Fibroblast of skin of left quadriceps (primary cell): Measurements from ENCODE around the gene SLC23A2.
"Not testable (repeated sequence)": the region's sequence is repeated elsewhere in the genome, so short reads cannot be mapped to it uniquely, and the experiment has no call there.

ENCODE experiments used
- DNase-seq, 2 experiments: peaks; one replicate each; pipeline ENCODE4 v3.0.0-alpha.2; 2013; ENCODE audit warnings: low read depth in 2 of 2

The SLC23A2 gene

DNA sequence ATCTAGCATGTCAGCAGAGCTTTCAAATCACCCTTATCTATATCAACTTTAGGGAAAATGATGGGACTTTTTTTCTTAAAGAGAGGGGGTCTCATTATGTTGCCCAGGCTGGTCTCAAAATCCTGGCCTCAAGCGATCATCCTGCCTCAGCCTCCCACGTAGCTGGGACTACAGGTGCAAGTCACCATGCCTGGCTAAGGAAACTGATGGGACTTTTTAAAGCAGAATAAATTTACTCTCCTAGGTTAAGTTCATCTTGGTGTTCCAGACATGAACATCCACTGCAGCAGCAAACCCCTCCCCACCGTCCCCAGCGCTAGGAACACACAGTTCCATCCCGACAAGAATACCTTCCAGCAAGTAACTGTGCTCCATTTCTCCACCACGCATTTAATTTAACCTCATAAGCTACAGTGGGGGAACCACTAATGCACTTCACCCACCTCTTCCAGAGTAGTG is 64.9 kb downstream of the SLC23A2 start:
- no peak for DNase-seq

DNA sequence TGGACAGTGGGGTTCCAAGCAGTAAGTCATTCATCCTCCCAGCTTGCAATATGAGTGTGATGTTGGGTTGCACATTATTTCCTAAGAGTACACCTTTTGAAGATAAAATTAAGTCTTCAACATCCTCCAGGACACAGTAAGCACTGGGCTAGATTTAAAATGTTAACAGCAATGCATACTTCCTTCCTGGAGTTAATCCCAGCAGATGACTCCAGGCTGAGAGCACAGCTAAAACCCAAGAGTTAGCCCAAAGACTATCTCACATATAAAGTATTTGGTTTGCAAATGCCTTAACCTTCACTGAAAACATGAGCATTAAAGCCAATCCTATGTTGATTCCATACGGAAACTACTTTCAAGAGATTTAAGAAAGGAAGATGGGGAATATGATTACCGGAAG is 69.2 kb downstream of the SLC23A2 start:
- no peak for DNase-seq

DNA sequence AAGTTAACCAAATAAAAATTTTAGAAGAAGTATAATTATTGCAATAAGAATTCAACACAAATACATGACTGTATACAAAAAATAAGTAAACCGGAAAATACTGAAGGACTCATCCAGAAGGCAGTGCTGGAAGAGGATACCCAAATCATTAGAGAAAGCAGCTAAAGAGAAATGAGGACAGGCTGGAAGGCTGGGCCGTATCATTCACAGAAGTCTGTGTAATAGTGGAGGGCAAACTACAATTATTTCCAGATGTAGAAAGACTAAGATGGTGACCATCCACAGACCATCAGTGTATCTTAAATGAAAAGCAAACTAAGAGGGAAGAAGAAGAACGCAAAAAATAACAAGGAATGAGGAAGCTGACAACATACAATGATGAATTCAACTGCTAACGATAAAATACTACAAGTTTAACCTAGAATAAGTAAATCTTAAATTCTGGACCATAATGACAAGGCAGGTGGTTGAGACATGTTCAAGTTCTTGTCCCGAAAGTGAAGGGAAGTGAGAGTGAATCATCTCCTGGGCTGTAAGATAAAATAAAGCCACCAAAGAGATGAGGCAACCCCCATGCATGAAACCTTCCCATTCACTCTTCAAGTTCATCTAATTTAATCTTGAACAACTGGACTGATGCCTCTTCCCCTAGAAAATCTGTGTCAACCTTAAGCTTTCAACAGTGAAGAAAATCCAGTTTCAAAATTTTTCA is 71.5 kb downstream of the SLC23A2 start:
- DNase-seq, result no peak

DNA sequence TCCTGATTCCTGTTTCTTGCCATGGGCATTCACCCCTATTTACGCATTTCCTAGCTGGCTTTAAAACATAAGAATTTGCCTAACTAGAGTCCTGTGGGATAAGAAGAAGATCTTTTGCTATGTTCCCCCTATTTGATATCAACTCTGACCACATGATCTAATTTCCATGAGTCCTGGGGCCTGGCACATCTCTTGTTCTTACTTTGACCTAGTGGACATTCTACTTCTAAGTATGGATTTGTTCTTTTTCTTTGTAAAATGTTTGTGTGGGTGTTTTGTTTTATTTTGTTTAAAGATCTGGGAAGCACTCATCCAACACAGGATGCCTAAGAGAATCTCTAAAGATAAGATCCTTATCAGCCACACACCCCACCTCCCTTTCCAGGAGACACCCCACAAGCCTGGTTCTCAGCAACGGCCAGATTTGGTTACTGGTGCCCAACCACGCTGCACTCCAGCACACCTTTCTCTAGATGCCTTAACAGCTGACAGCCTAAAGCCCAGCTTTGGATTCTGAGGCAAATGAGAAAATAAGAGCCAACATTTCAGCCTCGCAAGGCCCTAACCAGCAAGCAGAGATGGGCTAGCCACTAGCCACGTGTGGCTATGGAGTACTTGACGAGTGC is 74.7 kb downstream of the SLC23A2 start:
- no peak for DNase-seq

DNA sequence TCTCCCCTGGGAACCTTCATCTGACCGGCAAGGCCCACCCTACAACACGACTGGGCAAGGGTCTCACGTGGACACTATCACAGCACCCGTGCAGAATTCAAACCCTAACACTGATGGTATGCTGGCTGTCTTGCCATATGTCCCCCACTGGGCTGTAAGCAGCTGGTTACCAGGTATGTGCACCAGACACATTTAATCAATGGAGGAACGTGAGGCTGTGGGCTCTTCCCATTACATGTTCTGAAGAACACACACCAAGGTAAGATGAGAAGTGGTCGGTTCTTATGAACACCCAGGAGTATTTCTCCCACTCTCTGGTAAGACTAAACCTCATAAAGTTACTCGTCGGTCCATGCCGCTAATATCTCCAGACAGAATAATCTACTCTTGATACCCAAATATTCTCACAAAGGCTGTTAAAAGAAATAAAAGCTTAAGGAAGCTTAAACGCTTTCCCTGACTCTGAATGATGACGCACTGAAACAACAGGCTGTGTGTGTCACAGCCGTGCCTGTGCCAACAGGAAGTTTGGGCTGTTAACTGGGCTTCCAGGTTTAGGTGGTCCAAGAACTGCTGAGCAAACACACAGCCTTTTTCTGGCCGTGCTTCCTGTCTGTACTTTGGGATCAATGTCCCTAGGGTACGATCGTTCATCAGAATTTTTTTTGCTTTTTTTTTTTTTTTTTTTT is 75.3 kb downstream of the SLC23A2 start:
- DNase-seq, result no peak

DNA sequence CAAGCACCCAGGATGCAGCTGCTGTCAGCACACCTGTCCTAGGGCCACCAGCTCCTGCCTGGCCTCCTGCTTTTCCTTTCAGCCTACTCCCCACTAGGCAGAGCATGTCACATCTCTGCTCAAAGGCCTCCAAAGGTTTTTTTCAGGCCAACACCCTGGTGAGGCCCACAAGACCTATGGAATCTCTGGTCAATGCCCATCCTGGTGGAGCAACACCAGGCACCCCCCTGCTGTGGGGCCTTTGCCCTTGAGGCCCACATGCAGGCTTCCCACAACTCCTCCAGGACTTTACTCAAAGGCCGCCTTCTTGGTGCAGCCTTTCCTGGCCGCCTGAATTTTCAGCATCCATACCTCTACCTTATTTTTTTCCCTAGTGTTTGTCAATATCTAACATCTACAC is 76.9 kb downstream of the SLC23A2 start:
- DNase-seq, result no peak

DNA sequence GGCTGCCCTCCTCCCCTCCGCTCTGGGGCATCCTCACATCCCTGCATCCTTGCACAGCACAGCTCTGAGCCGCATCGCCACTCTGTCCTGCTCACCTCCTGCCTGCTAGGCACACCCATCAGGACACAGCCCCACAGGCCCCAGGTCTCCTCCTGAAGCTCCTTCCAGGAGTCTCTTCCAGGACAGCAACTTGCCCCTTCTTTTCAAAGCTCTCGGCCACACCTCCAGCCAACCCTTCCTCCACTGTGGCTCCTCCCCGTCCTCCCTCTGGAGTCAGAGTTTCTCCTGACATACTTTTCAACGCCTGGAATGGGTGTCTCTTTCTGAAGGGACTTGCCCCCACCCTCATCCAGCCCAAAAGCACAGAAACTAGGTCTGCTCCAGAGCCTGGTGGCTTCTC is 77.3 kb downstream of the SLC23A2 start:
- DNase-seq, result no peak

DNA sequence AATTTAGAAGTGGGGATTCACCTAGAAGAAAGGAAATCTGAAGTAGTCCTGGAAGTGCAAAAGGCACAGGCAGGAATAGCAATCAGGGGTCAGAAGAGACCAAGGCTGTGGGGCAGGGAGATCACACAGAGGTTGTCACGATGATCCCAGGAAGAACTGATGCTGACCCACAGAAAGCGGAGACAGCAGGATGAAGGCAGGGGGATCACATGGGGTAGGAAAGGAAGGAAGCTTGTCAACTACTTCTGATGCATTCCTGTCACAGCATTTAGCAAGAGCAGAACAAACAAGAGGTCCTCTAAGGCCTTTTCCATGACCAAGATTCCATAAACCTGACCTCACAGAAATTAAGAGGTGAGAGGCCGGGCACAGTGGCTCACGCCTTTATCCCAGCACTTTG is 79.1 kb downstream of the SLC23A2 start:
- no peak for DNase-seq

DNA sequence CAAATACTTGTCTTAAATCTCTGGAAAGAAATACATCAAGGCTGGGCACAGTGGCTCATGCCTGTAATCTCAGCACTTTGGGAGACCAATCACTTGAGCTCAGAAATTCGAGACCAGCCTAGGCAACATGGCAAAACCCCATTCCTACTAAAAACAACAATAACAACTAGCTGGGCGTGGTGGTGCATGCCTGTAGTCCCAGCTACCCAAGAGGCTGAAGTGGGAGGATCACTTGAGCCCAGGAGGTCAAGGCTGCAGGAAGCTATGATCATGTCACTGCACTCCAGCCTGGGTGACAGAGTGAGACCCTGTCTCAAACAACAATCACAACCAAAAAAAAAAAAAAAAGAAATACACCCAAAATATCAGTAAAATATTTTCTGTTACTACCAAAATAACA is 80.0 kb downstream of the SLC23A2 start:
- DNase-seq, result not testable (repeated sequence)

DNA sequence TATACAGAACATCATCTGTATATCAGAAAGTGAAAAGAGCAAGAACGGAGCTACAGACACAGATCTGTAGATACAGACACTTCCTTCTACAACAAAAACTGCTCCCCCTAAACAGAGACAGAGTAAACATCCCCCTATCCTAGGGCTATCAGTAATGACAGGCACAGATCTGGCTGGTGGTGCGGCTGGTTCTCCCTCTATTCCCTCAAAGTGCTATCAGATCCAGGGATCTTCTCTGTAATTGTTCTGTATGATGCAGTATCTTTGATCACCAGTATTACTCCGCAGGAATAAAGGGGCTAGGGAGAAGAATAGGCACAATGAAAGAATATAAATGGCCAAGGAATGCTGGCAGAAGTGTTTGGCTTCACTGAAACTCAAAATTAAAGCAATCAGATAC is 80.7 kb downstream of the SLC23A2 start:
- DNase-seq, result no peak

DNA sequence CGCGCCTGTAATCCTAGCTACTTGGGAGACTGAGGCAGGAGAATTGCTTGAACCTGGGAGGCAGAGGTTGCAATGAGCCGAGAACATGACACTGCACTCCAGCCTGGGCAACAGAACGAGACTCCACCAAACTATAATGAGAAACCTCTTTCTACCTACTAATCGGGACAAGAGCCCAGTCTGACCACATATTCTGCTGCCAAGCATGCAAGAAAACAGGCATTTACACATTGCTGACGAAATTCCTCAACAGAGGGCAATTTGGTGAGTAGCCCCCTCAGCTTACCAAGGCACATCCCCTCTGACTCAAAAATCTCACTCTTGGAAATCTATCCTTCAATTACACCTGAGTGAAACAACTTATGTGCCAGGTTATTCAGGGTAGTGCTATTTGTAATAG is 81.2 kb downstream of the SLC23A2 start:
- no peak for DNase-seq

DNA sequence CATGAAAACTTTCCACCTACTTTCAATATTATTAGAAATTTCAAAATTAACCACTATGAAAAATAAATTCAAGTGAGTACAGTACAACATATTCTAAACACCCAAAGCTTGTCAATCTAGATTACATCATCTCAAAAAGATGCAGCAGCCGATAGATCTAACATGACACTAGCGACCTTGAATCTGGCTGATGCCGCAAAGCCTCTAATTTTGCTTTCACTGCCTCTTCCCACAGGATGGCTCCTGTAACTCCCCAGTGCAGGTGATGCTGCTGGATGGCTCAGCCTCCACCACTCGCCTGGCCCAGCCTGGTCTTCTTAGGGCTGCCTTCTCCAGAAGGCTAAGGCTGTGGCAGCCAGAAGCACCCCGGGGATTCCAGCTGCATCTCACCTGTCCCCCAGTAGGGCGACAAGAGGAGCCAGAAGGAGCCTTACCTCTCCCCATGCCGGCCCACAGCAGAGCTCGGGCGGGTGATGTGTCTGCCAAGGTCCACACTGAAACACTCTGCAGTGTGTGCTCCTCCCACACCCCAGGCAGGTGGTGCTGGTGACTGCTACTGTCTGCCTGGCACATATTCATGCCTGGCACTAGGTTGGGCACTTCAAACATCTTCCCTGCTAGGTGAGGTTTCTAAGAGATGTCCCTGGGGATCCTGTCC is 82.1 kb downstream of the SLC23A2 start:
- DNase-seq, result no peak

DNA sequence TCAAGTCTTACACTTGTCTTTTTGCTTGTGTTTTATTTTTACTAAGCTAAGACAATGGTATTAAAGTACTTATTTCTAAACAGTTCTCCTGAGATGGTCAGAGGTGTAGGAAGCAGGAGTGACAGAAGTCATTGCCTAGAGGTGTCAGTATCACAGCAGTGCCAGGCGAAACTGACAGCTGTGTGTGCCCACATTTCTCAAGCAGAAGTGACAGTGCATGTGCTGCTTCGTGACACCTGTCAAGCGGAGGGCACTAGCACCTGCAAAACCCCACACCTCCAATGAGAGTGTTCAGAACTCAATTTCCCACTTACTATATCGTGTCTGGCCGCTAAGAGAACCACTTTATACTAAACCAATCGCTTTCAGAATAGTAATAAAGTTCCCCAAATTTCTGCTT is 82.8 kb downstream of the SLC23A2 start:
- no peak for DNase-seq

DNA sequence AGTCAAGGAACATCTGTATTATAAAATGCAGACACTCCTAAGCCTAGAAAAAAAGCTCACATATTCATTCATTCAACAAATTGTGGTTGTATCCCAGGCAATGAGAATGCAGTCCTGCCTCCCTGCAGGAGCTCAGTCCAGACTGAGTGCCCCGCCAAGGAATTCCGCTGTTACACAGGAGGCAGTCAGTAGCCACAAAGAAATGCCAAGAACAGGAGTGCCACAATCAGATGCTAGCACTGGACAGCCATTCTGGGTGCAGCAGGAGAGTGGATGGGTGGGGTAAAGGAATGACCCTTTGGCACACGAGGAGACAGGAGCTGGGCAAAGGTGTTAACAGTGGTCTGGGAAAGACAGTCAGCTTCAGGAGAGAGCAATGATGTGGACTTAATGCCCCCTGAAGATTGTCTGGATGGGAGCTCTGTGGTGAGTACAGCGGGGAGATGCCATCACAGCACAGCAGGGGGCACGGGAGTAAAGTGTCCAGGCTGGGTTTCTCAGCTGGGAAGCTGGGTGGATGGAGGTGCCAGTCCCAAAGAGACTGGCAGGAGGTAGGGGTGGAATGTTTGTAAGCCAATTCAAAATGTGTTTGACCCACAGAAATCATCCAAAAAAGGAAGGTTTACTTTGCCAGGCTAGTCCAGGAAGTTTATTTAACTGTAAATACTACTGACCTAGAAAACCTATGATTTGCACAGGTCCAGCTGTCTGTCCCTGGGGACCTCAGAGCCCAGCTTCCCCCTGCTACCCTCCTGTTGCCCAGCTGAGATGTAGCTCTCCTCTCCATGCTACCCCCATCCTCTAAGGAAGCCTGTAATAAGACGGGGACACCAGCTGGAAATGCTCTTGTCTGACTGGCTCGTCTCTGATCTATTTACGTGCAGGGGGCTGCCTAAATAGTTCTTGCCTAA is 84.1 kb downstream of the SLC23A2 start:
- no peak for DNase-seq

DNA sequence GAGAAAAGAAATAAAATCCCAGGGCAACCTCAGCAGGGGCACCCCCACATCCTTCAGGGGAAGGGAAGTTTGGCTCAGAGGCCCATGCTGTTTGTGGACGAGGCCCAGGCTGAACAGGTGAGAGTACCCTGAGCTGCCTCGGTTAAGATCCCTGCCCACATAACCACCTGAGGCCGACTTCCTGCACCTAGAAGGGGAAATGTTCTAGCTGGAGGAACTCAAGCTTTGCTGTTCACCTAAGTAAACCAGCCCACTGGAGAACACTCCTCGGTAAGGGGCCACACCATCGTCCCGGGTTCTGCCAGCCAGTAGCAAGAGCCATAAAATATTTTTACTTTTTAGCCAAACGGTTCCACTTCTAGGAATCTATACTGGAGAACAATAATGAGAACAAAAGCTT is 88.2 kb downstream of the SLC23A2 start:
- no peak for DNase-seq

DNA sequence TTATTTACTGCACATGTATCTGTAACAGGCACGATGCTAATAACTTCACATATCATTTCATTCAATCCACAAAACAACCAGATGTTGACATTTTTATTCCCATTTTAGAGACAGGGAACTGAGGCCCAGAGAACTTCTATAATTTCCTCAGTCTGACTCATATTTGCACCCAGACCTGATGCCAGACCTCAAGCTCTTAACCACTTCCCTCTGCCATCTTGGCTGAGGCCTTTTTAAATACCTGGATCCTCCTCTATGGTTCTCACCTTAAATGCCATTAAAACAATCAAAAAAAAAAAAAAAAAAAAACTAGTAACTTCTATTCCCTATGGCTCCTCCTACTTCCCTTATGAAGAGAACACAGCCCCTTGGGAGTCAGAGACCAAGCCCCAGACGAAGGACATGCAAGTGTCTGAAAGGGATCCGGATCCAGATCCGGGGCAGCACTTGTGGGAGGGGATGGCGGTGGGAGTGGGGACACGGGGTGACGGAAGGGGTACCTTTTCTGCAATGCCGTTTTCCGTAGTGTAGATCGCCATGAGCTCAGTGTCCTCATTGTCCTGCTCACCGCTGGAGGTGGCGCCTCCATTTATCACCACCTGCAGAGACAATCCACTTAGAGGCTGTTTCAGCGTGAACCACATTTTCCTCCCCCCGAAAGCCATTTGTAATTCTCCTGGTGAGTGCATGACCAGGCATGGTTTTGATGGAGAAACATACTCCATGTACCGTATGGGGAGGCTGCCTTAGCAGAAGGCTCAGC is 88.7 kb downstream of the SLC23A2 start:
- no peak for DNase-seq

DNA sequence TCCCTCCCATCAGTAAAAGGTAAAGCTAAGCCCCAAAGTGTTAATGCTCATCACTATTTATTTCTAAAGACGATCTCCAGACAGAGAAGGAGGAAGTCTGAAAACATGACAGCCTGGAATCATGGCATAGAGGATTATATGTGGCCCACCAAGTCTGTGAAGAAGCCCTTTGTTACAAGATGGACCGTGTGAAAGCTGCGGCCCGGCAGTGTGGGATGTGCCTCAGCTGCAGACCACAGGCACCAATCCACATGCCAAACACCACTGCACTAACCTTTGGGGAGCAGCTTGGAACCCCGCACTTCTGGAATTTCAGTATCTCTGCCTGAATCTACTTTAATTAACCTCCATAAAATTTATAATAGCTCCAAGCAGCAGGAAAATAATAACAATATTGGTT is 90.4 kb downstream of the SLC23A2 start:
- no peak for DNase-seq

DNA sequence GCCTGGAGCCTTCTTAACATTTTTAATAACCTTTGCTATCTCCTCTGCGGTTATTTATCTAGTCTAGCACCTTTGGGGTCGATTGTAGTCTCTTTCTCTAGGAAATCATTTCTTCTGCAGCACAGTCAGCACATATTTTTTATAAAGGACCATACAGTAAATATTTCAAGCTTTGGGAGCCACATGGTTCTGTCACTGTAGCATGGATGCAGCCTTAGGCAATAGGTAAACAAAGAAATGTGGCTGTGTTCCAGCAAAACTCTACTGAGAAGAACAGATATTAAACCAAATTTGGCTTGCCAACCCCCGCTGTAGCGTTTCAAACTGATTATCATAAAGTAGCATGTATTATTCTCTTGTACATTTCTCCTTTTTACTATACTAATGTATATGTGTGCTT is 95.7 kb downstream of the SLC23A2 start:
- DNase-seq, result no peak

DNA sequence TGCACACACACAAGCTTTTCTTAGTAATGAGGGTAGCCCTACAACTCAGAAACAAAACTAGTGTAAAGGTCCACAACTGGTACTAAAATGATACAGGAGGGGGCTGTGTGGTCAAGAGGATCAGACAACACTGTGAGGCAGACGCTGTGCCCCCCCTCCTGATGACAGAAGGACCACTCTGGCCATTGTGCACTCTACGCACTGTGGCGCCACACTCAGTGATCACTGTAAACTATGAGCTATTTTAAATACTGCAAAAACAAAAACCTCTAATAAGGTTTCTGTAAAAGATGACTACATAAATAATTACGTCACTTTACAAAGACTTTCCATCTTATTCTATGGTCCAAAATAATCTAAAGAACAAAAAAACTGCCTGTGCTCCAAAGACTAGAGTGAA is 96.1 kb downstream of the SLC23A2 start:
- no peak for DNase-seq

DNA sequence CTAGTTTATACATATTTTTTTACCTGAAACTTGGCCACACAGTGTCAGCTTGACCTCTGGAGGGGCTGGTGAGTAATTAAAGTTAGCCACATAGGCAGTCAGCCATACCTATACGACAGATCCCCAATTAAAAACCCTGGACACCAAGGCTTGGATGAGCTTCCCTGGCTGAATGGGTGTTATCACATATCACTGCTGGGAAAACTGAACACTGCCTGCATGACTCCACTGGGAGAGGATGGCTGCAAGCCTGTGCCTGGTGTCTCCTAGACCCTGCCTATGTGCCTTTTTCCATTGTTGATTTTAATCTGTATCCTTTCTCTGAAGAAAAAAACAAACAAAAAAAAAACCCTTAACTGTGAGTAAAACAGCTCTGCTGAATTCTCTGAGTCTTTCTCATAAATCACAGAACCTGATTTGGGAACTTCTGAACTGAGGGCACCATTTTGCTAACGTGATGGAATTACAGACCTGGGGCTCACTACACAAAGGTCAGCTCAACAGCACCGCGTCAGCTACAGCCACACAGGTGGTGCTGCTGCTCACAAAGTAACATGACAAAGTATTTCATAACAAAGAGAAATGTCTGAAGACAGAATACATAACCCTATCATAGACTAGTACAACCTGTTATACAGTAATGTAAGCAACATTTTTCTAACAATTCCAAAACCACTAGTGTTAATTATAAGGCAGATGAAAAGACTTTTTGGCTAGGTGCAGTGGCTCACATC is 97.0 kb downstream of the SLC23A2 start:
- no peak for DNase-seq
